Fibroblast of lung (primary cell): ENCODE results near the gene AK8. TPM values are rescaled to one million over a fixed set of nuclear protein-coding genes. Genes with fewer than 3 reads are reported as not detected.
A peak's percentile ranks its signal among the peaks of the same experiment; 100 is the strongest.

ENCODE experiments used
- DNase-seq, 2 donors: peaks; one replicate each; pipeline versions ENCODE4 v3.0.0 to v3.0.0-alpha.2; 2010; ENCODE audit warnings: low read depth in 2 of 2
- H2AFZ ChIP-seq: 2 replicates; pipeline ENCODE4 v1.5.1; 2012; ENCODE audit warnings: low read length, control low read depth, inconsistent platforms
- H3K27ac ChIP-seq: 2 replicates; pipeline ENCODE4 v1.5.1; 2011; ENCODE audit warnings: low read length, control low read depth; ENCODE audit not compliant: insufficient read depth
- H3K27me3 ChIP-seq: 2 replicates; pipeline ENCODE4 v1.5.1; 2011; ENCODE audit warnings: mild to moderate bottlenecking, low read length; ENCODE audit not compliant: control insufficient read depth, insufficient read depth
- H3K36me3 ChIP-seq: 2 replicates; pipeline ENCODE4 v1.5.1; 2011; ENCODE audit warnings: low read length; ENCODE audit not compliant: control insufficient read depth, insufficient read depth
- H3K4me1 ChIP-seq: 2 replicates; pipeline ENCODE4 v1.5.1; 2011; ENCODE audit warnings: low read length; ENCODE audit not compliant: control insufficient read depth, insufficient read depth; ENCODE audit errors: extremely low read depth
- H3K4me2 ChIP-seq: 2 replicates; pipeline ENCODE4 v1.5.1; 2011; ENCODE audit warnings: low read length, control low read depth; ENCODE audit not compliant: insufficient read depth; ENCODE audit errors: extremely low read depth
- H3K4me3 ChIP-seq, 4 experiments: fragments of 200-600 bp in 1 of 4; sonication (generic) in 1 of 4; replicated peaks in 1 of 4; 2 replicates each; pipeline ENCODE4 v1.5.1; 2011 to 2016; ENCODE audit warnings: low read length in 4 of 4, low read depth in 3 of 4, mild to moderate bottlenecking in 3 of 4, control low read depth in 2 of 4, inconsistent platforms in 1 of 4, mixed read lengths in 1 of 4; ENCODE audit not compliant: insufficient read depth in 1 of 4; ENCODE audit errors: control extremely low read depth in 1 of 4
- H3K79me2 ChIP-seq: 2 replicates; pipeline ENCODE4 v1.5.1; 2012; ENCODE audit warnings: mild to moderate bottlenecking, low read length, inconsistent platforms; ENCODE audit not compliant: control insufficient read depth, insufficient read depth
- H3K9ac ChIP-seq: 2 replicates; pipeline ENCODE4 v1.5.1; 2011; ENCODE audit warnings: mild to moderate bottlenecking, low read length, control low read depth; ENCODE audit not compliant: insufficient read depth
- H3K9me3 ChIP-seq: 2 replicates; pipeline ENCODE4 v1.5.1; 2012; ENCODE audit warnings: low read depth, low read length; ENCODE audit not compliant: control insufficient read depth, insufficient read depth
- H4K20me1 ChIP-seq: 2 replicates; pipeline ENCODE4 v1.5.1; 2011; ENCODE audit warnings: low read length; ENCODE audit not compliant: control insufficient read depth, insufficient read depth; ENCODE audit errors: extremely low read depth
- EZH2 ChIP-seq: IDR thresholded peaks from 2 replicates; pipeline ENCODE4 v1.5.1; 2012; ENCODE audit warnings: low read length, control low read depth, mild to moderate bottlenecking; ENCODE audit errors: missing control alignments
- polyA plus RNA-seq, 2 donors: library from polyadenylated mRNA; depleted of rRNA in 1 of 2; stranded (reverse) in 1 of 2; unstranded in 1 of 2; fragments of >200 nt; gene quantifications; 2 replicates each; pipeline ENCODE4 v1.2.1, GENCODE V29; 2011 to 2012; ENCODE audit warnings: missing spikeins in 1 of 2
- total RNA-seq: library from RNA; depleted of rRNA; stranded (reverse); fragments of >200 nt; gene quantifications from 2 replicates; pipeline ENCODE4 v1.2.1, GENCODE V29; 2014
- TF ChIP-seq, protein P1 (sequence below), 2 donors: IDR thresholded peaks in 1 of 2; conservative IDR thresholded peaks in 1 of 2; 1 replicate in 1 of 2; 2 replicates in 1 of 2; pipeline ENCODE4 v1.5.1; 2011 to 2012; ENCODE audit warnings: low read length in 2 of 2, control low read depth in 1 of 2, inconsistent platforms in 1 of 2, low read depth in 1 of 2, mild to moderate bottlenecking in 1 of 2

Gene AK8
- total and polyA plus RNA-seq, 2 donors (not counting 1 experiment from before 2014, with no cell fraction given): 0.17 to 0.50 TPM

DNA sequence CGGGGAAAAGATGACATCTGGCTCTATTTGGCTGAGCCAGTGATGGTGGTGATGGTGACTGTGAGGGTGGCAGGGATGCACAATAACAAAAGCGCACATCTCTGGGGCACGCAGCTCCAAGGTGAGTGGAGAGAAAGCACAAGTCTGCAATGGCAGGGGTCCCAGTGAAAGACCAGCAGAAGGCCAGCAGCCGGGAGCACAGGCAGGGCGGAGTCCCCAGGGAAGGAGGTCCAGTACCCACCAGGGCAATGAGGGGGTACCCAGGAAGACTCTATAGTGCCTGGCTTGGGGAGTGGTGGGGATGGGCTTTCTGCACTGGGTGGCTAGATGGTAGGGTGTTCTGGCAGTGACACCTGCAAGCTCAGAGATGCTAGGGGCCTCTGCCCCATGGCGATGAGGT lies 69.4 kb downstream of the AK8 start:
- H2AFZ ChIP-seq: no peak overlapping the region
- H3K4me2 ChIP-seq: no peak overlapping the region
- peaks cover 7% of the 10 kb centered on the region for H3K27me3 ChIP-seq
- H3K36me3 ChIP-seq: no peaks in the 10 kb centered on the region
- no peaks in the 10 kb centered on the region for H3K9me3 ChIP-seq
- H3K9ac ChIP-seq: no peak overlapping the region
- no peaks in the 10 kb centered on the region for H3K79me2 ChIP-seq
- no peak for TF ChIP-seq EZH2
- TF ChIP-seq, protein P1, sequence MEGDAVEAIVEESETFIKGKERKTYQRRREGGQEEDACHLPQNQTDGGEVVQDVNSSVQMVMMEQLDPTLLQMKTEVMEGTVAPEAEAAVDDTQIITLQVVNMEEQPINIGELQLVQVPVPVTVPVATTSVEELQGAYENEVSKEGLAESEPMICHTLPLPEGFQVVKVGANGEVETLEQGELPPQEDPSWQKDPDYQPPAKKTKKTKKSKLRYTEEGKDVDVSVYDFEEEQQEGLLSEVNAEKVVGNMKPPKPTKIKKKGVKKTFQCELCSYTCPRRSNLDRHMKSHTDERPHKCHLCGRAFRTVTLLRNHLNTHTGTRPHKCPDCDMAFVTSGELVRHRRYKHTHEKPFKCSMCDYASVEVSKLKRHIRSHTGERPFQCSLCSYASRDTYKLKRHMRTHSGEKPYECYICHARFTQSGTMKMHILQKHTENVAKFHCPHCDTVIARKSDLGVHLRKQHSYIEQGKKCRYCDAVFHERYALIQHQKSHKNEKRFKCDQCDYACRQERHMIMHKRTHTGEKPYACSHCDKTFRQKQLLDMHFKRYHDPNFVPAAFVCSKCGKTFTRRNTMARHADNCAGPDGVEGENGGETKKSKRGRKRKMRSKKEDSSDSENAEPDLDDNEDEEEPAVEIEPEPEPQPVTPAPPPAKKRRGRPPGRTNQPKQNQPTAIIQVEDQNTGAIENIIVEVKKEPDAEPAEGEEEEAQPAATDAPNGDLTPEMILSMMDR (conservative IDR thresholded peaks at IDR 0.05 in 1 of 2, IDR thresholded peaks at IDR 0.05 in 1 of 2; ENCODE audit: low read depth in 1 of 2, low read length in 2 of 2): no peak
- no peak for DNase-seq
- no peak overlapping the region for H3K4me3 ChIP-seq
- no peak overlapping the region for H3K27ac ChIP-seq
- H4K20me1 ChIP-seq: no peaks in the 10 kb centered on the region
- no peaks in the 10 kb centered on the region for H3K4me1 ChIP-seq

DNA sequence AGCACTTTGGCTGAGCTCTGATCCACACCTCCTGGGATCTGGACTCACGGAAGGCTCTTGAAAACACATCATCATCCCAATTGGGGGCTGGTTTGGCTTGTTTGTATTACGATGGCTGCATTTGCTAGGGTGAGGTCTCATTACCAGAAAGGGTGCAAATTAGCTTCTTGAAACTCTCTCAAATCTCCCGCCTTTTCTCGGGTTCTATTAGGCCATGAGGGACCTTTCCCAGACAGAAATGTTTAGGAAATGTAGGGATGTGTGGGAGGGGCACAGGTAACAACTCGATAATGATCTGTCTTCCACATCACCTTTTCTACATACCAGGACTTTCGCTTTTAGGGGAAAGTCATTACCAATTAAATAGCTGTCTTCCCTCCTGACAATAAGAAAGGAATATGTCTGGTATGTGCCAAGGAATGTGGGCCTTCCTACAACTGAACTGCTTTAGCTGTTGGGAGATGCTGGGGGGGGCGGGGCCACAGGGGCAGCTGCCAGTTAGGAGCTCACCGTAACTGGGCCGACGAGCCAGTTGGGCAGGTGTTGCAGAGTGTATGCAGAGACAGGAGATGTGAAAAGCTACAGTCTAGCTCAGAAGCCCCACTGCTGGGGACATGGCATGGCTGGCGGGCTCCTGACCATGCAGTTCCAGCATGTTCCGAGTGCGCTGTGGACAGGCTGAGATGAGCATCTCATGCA lies 71.2 kb downstream of the AK8 start:
- Histone ChIP-seq H3K4me3 (no peak overlapping the region), H3K36me3 (no peaks in the 10 kb centered on the region), H2AFZ (no peak overlapping the region), H3K4me1 (no peaks in the 10 kb centered on the region), H3K9ac (no peak overlapping the region), H4K20me1 (no peaks in the 10 kb centered on the region), H3K9me3 (no peaks in the 10 kb centered on the region), H3K27ac (no peak overlapping the region), H3K79me2 (no peaks in the 10 kb centered on the region), H3K27me3 (peaks cover 7% of the 10 kb centered on the region), H3K4me2 (no peak overlapping the region)
- DNase-seq: peak in 1 of 2 donors; percentile 8
- TF ChIP-seq EZH2: no peak
- TF ChIP-seq, protein P1 (conservative IDR thresholded peaks at IDR 0.05 in 1 of 2, IDR thresholded peaks at IDR 0.05 in 1 of 2; ENCODE audit: low read depth in 1 of 2, low read length in 2 of 2): no peak

DNA sequence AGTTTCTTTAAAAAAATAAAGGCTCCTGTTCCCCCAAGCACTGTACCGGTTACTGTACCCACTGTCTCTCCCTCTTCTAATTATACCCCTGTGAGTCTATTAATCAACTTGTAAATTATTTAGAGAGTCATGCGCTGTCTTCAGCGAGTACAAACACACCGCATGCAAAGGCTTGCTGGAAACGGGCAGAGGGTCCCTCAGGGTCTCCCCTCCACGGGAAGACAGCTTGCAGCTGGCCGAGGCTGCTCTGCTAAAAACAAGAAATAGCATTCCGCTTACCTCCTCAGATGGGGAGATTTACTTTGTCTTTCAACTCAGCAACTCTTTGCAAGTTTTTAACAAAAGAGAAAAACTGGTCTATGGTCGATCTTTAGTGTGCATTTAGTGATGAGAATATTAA lies 71.8 kb downstream of the AK8 start:
- no peak for DNase-seq
- Histone ChIP-seq H3K79me2 (no peaks in the 10 kb centered on the region), H3K36me3 (no peaks in the 10 kb centered on the region), H3K27me3 (peaks cover 7% of the 10 kb centered on the region), H3K27ac (no peak overlapping the region), H3K9me3 (no peaks in the 10 kb centered on the region), H4K20me1 (no peaks in the 10 kb centered on the region), H2AFZ (no peak overlapping the region), H3K4me2 (no peak overlapping the region), H3K4me3 (no peak overlapping the region), H3K9ac (no peak overlapping the region), H3K4me1 (no peaks in the 10 kb centered on the region)
- TF ChIP-seq, protein P1 (conservative IDR thresholded peaks at IDR 0.05 in 1 of 2, IDR thresholded peaks at IDR 0.05 in 1 of 2; ENCODE audit: low read depth in 1 of 2, low read length in 2 of 2): no peak
- TF ChIP-seq EZH2: no peak
